Measurements from ENCODE around the gene CABP2.
"Not testable (repeated sequence)": the region's sequence is repeated elsewhere in the genome, so short reads cannot be mapped to it uniquely, and the experiment has no call there.

Gene CABP2

DNA sequence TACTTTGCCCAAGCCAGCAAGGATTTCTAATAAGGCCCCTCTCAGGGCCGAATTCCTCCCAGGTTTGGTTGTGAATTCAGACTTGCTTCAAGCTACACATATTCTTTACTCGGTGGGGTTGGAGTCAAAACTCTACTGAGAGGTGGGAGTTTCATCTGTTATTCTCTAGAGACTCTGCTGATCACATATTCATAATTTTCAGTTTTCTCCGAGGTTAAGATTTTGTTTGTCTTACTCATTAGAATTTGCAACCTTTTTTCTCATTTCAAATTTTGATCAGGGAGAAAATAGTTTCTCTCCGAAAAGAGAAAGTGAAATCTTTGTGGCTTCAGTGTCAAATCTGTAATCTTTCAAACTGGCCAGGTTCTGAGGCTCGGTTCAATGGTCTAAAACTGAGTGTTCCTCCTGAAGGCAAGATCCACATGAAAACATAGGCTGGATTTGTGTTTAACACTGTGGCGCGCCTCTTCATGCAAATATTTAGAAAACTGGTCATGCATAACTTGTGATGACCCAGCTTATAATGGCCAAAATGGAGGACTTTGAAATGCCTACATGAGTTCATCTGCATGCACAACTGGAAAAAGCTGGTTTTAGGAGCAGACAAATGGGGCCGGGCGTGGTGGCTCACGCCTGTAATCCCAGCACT lies 38.8 kb upstream of the CABP2 start:
- TF ChIP-seq, protein P1, sequence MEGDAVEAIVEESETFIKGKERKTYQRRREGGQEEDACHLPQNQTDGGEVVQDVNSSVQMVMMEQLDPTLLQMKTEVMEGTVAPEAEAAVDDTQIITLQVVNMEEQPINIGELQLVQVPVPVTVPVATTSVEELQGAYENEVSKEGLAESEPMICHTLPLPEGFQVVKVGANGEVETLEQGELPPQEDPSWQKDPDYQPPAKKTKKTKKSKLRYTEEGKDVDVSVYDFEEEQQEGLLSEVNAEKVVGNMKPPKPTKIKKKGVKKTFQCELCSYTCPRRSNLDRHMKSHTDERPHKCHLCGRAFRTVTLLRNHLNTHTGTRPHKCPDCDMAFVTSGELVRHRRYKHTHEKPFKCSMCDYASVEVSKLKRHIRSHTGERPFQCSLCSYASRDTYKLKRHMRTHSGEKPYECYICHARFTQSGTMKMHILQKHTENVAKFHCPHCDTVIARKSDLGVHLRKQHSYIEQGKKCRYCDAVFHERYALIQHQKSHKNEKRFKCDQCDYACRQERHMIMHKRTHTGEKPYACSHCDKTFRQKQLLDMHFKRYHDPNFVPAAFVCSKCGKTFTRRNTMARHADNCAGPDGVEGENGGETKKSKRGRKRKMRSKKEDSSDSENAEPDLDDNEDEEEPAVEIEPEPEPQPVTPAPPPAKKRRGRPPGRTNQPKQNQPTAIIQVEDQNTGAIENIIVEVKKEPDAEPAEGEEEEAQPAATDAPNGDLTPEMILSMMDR (IDR thresholded peaks at IDR 0.05; ENCODE audit: insufficient read depth, missing control alignments) = no peak
- FAIRE-seq = no peak
- DNase-seq (ENCODE audit: insufficient read length, low spot score) = no peak

- TF ChIP-seq, protein P1 (IDR thresholded peaks at IDR 0.05; ENCODE audit: insufficient read depth, missing control alignments) = no peak
- DNase-seq (ENCODE audit: insufficient read length, low spot score) (no peak), FAIRE-seq (no peak)
Measured at GRCh38 chr11:67558084-67558772, 35.0 kb upstream of the CABP2 start.

DNA sequence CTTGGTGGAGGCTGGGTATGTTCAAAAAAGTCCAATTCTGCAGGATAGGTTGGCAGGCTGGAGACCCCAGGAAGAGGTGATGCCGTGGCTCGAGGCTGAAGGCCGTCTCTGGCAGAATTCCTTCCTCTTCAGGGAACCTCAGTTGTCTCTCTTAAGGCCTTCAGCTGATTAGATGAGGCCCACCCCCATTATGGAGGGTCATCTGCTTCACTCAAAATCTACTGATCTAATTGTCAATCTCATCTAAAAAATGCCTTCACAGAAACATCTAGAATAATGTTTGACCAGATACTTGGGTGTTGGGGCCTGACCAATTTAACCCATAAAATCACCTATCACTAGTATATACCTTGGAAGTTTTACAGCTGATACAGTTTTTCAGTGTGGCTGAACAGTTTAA lies 33.0 kb upstream of the CABP2 start:
- no peak for DNase-seq (ENCODE audit: insufficient read length, low spot score)
- FAIRE-seq = no peak
- TF ChIP-seq, protein P1 (IDR thresholded peaks at IDR 0.05; ENCODE audit: insufficient read depth, missing control alignments) = no peak

GRCh38 chr11:67551697-67552096 lies 28.5 kb upstream of the CABP2 start:
- not testable (repeated sequence) for FAIRE-seq; DNase-seq (ENCODE audit: insufficient read length, low spot score)

DNA sequence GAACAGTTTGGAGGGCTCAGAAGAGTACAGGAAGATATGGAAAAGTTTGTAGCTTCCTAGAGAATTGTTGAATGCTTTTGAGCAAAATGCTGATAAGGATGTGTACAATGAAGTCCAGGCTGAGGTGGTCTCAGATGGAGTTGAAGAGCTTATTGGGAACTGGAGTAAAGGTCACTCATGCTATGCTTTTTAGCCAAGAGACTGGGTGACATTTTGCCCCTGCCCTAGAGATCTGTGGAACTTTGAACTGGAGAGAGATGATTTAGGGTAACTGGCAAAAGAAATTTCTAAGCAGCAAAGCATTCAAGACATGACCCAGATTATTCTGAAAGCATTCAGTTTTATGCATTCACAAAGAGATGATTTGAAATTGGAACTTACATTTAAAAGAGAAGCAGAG lies 27.9 kb upstream of the CABP2 start:
- TF ChIP-seq, protein P1 (IDR thresholded peaks at IDR 0.05; ENCODE audit: insufficient read depth, missing control alignments) = no peak
- DNase-seq (ENCODE audit: insufficient read length, low spot score) (no peak), FAIRE-seq (no peak)

DNA sequence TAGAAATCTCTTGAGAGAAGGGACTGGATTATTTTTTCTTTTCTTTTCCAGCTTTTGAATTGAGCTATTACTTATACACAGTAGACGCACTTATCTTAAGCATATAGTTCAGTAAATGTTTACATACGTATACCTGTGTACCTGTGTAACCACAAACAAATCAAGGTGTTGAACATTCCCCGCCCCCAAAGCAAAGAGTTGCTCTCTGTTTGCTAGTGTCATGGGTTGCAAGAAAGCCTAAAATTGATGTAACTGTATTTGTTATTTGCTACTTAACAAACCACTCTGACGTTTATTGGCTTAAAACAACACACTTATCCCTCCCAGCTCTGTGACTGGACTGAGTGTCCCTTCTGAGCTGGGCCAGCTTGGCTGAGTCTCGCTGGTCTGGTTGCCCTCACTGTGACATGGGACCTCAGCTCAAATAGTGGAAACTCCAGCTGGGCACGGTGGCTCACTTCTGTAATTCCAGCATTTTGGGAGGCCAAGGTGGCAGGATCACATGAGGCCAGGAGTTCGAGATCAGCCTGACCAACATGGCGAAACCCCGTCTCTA lies 25.4 kb upstream of the CABP2 start:
- no peak for FAIRE-seq
- DNase-seq (ENCODE audit: insufficient read length, low spot score) = no peak
- TF ChIP-seq, protein P1 (IDR thresholded peaks at IDR 0.05; ENCODE audit: insufficient read depth, missing control alignments) = no peak

- FAIRE-seq; DNase-seq (ENCODE audit: insufficient read length, low spot score): not testable (repeated sequence)
Measured at GRCh38 chr11:67548112-67548511, 24.9 kb upstream of the CABP2 start.

DNA sequence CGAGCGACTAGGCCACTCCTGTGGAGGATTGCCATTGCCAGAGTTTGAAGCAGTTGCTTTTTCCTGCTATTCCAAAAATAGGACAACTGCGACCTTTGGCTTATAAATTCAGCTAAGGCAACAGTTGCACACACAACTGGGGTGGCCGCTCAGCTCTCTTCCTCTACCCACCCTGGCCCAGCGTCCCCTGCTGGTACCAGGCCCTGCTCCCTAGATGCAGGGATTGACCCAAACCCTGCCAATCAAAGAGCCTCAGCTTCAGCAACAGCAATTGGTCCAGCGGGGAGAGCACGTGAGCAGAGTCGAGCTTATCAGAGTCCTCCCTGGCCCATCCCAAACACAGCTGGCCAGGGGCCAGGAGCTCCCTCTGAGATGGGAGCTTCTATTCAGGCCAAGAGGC lies 22.0 kb upstream of the CABP2 start:
- TF ChIP-seq, protein P1 (IDR thresholded peaks at IDR 0.05; ENCODE audit: insufficient read depth, missing control alignments) = peak; percentile 2
- DNase-seq (ENCODE audit: insufficient read length, low spot score) (no peak), FAIRE-seq (no peak)
